LoVo (cell line): ENCODE results near the gene KTN1.

Source experiments
- DNase-seq: peaks from one replicate; pipeline ENCODE4 v3.0.0-alpha.2; 2016; ENCODE audit warnings: low spot score

KTN1 gene

GRCh38 chr14:55717621-55718020, 137.6 kb downstream of the KTN1 start:
- DNase-seq: no peak

GRCh38 chr14:55718551-55718950, 138.5 kb downstream of the KTN1 start:
- DNase-seq: no peak

- no peak for DNase-seq
These were observed 140.8 kb downstream of the KTN1 start for GRCh38 chr14:55720796-55721195.

GRCh38 chr14:55721353-55721752, 141.3 kb downstream of the KTN1 start:
- DNase-seq: no peak

- no peak for DNase-seq
These were observed 142.0 kb downstream of the KTN1 start for GRCh38 chr14:55722054-55722453.

- no peak for DNase-seq
These were observed 144.7 kb downstream of the KTN1 start for GRCh38 chr14:55724736-55725135.

GRCh38 chr14:55730592-55731310, 150.7 kb downstream of the KTN1 start:
- peak; percentile 47 for DNase-seq

- no peak for DNase-seq
These were observed 151.4 kb downstream of the KTN1 start for GRCh38 chr14:55731311-55731872.

GRCh38 chr14:55731881-55732498, 152.0 kb downstream of the KTN1 start:
- DNase-seq: no peak

- DNase-seq: no peak
These were observed 153.6 kb downstream of the KTN1 start for GRCh38 chr14:55733599-55733998.
